Activated CD4-positive, alpha-beta T cell treated with anti-CD3 and anti-CD28 coated beads, Interleukin-2, amount 50 U/mL, for 4 hours (primary cell): ENCODE results near the gene FGFR3.

Experiments used
- DNase-seq, 2 experiments: peaks; one replicate each; pipeline ENCODE4 v3.0.0-alpha.2; 2020

FGFR3 gene

GRCh38 chr4:1792832-1793495 lies at the start of gene FGFR3:
Gene FGFR3, plus strand, starts transcription at chr4:1793293. Its CDS starts 642 bp downstream, at chr4:1793935.
- DNase-seq: peak; percentile 9 to 20

GRCh38 chr4:1743551-1743950 lies 49.5 kb upstream of the FGFR3 start:
- DNase-seq: no peak

GRCh38 chr4:1743975-1744374 lies 49.1 kb upstream of the FGFR3 start:
- no peak for DNase-seq

GRCh38 chr4:1744552-1744951 lies 48.5 kb upstream of the FGFR3 start:
- no peak for DNase-seq

GRCh38 chr4:1745165-1745564 lies 47.9 kb upstream of the FGFR3 start:
- DNase-seq: no peak

GRCh38 chr4:1745697-1746096 lies 47.4 kb upstream of the FGFR3 start:
- no peak for DNase-seq

DNA sequence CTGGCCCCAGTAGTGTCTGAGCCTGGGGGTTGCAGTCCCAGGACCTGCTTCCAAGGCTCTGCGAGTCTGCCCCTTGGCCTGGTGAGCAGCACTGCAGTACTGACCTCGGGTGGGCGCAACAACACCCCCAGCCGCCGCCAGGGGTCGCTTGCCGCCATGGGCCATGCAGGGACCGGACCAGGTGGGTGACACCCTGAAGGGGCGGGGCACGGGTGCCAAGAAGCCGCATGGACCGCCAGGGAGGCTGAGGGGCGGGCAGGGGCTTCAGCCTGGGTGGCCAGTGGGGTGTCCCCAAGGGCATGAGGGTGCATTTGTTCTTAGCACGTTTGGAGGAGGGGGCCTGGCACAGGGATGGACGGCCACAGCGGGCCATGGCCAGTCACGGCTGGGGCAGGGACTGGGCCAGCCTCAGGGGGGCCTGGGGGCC lies 46.8 kb upstream of the FGFR3 start:
- peak; percentile 74 for DNase-seq

GRCh38 chr4:1746919-1747602 lies 46.0 kb upstream of the FGFR3 start:
- DNase-seq: no peak

DNA sequence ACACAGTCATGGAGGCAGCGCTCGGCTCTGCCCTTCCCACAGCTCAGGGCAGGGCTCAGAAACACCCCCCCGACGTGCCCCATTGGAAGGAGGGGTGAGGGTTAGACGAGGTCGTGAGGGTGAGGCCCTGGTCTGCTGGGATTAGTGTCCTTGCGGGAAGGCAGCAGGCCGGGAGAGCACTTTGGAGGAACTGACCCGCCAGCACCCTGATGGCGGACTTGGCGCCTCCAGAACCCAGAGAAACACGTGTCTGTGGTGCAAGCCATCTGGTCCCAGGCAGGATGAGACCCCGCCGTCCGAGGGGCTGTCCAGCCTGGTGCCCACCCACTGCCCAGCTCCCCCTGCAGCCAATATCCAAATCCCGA lies 45.5 kb upstream of the FGFR3 start:
- no peak for DNase-seq

GRCh38 chr4:1748465-1748995 lies 44.6 kb upstream of the FGFR3 start:
- peak; percentile 71 for DNase-seq

GRCh38 chr4:1749370-1749769 lies 43.7 kb upstream of the FGFR3 start:
- DNase-seq: no peak

DNA sequence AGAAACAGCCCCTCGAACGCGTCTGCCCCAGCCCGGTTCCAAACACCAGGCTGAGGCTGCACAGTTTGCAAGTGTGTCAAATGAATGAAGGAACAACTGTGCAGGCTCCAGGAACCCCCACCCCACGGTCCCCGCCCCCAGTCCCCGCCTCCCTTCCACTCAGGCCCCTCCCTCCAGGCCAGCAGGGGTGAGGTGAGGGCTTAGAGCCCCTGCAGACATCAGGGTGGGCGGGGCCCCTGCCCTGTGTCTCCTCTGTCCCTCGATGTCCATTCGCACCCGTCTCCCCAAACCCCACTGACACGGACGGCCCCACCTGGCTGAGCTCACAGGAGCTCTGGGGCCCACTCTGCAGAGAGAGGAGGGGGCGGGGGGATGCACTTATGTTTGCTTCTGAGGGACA lies 43.3 kb upstream of the FGFR3 start:
- no peak for DNase-seq

- DNase-seq: no peak
Observed at GRCh38 chr4:1750381-1751154, 42.5 kb upstream of the FGFR3 start.

DNA sequence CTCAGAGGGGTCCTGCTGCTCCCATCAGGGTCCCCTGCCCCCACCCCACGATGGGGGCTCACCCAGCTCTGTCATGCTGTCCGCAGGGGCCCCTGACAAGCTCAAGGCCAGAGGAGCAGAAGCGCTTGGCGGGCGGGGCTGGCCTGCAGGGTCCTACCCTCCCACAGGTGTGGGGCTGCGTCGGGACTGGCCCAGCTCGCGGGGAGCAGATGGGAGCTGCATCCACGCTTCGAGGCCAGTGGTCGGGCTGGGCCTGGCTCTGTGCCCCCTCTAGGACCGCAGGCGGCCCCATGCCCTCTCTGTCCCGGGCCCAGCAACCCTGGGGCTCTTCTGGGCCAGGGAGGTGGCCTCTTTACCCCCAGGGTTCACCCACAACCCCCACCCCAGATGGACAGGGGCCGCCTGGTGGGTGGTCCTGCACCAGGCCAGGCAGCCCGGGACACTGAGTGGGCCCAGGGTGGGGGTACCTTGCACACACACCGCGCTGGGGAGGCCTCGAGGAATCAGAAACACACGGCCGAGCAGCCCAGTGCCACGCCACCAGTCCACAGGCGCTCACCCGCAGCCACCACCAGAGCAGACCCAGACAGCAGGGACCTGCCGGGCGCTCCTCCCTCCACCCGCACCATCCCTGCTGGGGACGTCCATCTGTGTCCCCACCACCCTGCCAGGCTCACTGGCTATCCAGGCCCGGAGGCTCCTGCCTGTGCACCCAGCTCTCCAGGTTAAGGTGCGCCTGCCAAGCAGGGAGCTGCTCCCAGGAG lies 41.8 kb upstream of the FGFR3 start:
- no peak for DNase-seq

DNA sequence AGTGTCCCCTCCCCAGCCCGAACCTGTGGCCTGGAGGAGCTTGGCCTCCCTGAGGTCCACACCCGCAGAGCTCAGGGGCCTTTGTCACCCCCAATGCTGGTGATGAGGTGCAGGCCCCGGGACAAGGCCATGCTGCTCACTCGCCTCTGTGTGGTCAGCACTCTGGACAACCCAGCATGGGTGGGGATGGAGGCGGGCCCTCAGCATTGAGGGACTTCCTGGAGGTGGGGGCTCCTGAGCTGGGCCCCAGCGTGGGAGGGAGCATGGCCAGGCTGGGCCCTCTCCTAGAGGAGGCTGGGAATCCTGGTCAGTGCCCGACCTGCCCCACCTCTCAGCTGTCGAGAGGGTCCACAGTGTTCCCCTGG lies 41.2 kb upstream of the FGFR3 start:
- no peak for DNase-seq

DNA sequence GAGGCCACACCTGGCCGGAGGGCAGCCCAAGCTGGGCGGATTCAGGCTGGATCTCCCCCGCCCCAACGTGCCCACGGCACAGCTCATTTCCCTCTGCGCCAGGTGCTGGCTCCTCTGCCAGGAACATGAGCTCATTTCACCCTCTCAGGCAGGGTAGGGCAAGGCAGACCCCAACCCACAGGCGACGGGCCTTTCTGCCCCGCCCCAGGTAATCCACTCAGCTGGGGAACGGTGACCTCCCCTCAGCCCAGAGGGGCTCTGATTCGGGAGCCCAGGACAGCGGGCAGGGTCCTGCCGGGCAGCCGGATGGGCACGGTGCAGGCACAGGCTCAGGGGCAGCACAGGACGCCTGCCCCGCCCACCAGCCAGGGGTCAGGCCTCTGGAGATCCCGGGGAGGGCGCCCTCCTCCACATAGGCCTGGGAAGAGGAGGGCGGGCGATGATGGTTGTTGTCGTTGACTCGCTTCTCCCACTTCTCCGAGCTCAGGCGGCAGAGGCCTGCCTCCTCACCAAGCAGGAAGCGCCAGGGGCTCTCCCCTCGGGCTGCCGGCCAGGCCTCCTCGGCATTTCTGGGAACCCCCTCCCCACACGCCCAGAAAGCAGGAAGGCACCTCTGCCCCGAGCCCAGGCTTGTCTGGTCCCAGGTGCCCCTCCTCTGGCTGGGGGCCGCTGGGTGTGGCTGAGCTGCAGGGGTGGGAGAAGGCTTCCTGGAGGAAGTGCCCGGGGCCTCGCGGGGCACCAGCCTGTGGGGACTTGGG lies 40.6 kb upstream of the FGFR3 start:
- DNase-seq: peak in 1 of 2 experiments; percentile 11

DNA sequence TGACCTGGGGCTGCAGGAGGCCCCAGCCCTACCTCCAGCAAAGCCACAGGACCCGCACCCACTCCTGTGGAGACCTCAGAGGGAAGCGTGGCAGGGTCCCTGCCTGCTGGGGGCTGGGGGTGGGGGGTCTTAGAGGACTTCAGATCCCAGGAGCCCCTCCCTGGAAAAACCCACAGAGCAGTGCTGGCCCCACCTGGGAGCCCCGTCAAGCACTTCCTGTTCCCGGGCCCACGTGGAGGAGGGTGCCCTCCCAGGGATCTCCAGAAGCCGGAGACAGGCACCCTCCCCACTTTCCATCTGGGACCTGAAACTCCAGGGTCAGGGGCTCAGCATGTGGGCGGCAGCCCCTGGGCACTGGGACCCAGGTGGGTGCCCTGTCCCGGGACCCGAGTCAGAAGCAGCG lies 39.8 kb upstream of the FGFR3 start:
- no peak for DNase-seq

DNA sequence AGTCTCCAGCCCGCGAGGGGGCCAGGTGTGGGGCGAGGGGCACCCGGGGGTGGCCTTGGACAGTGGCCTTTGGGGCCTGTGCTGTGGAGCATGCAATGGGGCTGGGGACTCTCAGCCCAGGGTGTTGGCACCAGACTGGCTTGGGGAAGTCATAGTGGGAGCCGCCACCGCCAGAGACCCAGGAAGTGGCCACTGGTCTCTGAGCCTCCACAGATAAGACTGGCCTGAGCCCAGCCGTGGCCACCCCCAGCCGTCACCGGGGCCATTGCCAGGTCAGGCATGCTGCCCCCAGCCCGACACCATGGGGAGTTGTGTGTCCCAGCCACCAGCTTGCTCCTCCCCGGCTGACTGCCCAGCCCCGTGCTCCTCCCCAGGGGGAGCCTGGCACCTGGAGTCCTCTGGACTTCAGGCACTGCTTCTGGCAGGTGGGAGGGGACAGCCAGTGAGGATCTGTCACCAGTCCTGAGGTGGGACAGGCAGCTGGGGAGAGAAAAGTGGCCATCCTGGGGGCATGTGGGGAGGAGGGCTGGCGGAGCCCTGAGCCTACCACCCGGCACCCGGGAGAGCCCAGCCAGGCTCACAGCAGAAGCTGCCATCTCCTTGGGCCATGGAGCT lies 39.3 kb upstream of the FGFR3 start:
- DNase-seq: no peak

GRCh38 chr4:1754336-1754735 lies 38.8 kb upstream of the FGFR3 start:
- DNase-seq: no peak

GRCh38 chr4:1755297-1755696 lies 37.8 kb upstream of the FGFR3 start:
- DNase-seq: no peak

DNA sequence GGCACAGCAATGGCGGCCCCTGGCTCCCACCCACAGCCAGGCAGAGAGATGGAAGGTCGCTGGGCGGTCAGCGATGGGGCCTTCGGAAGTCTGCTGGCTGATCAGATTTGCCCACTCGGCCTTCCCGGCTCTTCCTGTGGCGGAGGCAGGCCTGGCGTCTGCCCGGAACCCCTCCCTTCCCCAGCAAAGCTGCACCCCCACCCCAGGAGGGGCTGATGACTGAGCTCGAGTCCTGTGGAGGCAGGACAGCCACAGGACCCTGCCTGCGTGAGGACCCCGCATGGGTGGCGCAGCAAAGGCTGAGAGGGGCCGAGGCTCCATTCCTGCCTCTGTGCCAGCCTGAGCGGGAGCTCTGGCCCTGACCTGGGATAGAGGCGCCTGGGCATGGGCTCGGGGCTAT lies 37.0 kb upstream of the FGFR3 start:
- DNase-seq: no peak
